HG03159 (cell line): ENCODE measurements around the gene IGDCC3.

ENCODE experiments used
- ATAC-seq: cut with Tn5 transposase; IDR thresholded peaks from one replicate; pipeline ENCODE4 v1.9.1; 2021; ENCODE audit warnings: mild to moderate bottlenecking, moderate library complexity; ENCODE audit not compliant: unreplicated experiment

The IGDCC3 gene

GRCh38 chr15:65344914-65345275 is 32.9 kb downstream of the IGDCC3 start:
- ATAC-seq = no peak

GRCh38 chr15:65344214-65344913 is 33.4 kb downstream of the IGDCC3 start:
- no peak for ATAC-seq

- ATAC-seq = no peak
Observed at GRCh38 chr15:65343374-65343981, 34.3 kb downstream of the IGDCC3 start.

GRCh38 chr15:65342493-65342892 is 35.3 kb downstream of the IGDCC3 start:
- no peak for ATAC-seq

GRCh38 chr15:65339920-65340319 is 37.9 kb downstream of the IGDCC3 start:
- no peak for ATAC-seq

- ATAC-seq = no peak
Observed at GRCh38 chr15:65339416-65339815, 38.4 kb downstream of the IGDCC3 start.

GRCh38 chr15:65338823-65339222 is 39.0 kb downstream of the IGDCC3 start:
- no peak for ATAC-seq

- no peak for ATAC-seq
Observed at GRCh38 chr15:65338366-65338765, 39.4 kb downstream of the IGDCC3 start.

- ATAC-seq = no peak
Observed at GRCh38 chr15:65337436-65338070, 40.2 kb downstream of the IGDCC3 start.

- no peak for ATAC-seq
Observed at GRCh38 chr15:65336493-65337435, 41.0 kb downstream of the IGDCC3 start.

- ATAC-seq = no peak
Observed at GRCh38 chr15:65335278-65336055, 42.3 kb downstream of the IGDCC3 start.

- no peak for ATAC-seq
Observed at GRCh38 chr15:65334586-65335231, 43.1 kb downstream of the IGDCC3 start.

- no peak for ATAC-seq
Observed at GRCh38 chr15:65333856-65334255, 43.9 kb downstream of the IGDCC3 start.

- ATAC-seq = no peak
Observed at GRCh38 chr15:65333148-65333820, 44.5 kb downstream of the IGDCC3 start.

GRCh38 chr15:65332391-65333147 is 45.2 kb downstream of the IGDCC3 start:
- ATAC-seq = no peak

GRCh38 chr15:65331811-65332210 is 46.0 kb downstream of the IGDCC3 start:
- ATAC-seq = no peak

- no peak for ATAC-seq
Observed at GRCh38 chr15:65330934-65331645, 46.7 kb downstream of the IGDCC3 start.
